K562 (cell line): ENCODE data around the gene PYGO2. TPM values are rescaled to one million over a fixed set of nuclear protein-coding genes. Genes with fewer than 3 reads are reported as not detected.

Source experiments
- DNMT1 ChIP-seq: fragments of 450-650 bp; IDR thresholded peaks from 2 replicates; pipeline ENCODE4 v1.6.1; 2016; ENCODE audit warnings: antibody characterized with exemption, mild to moderate bottlenecking
- KDM1A ChIP-seq, 2 experiments: fragments of 450-650 bp; IDR thresholded peaks; 2 replicates each; pipeline ENCODE4 v1.6.1; 2016; ENCODE audit warnings: mild to moderate bottlenecking in 2 of 2
- MAFK ChIP-seq: IDR thresholded peaks from 2 replicates; pipeline ENCODE4 v1.6.1; 2011; ENCODE audit warnings: low read length, improper control_type of control experiment
- NCOA4 ChIP-seq: fragments of 450-650 bp; IDR thresholded peaks from 2 replicates; pipeline ENCODE4 v1.6.1; 2018; ENCODE audit warnings: mild to moderate bottlenecking; ENCODE audit not compliant: partially characterized antibody
- PRPF4 ChIP-seq: fragments of 200-400 bp; formaldehyde crosslinking; IDR thresholded peaks from one replicate; pipeline ENCODE4 v1.6.1; 2017; ENCODE audit warnings: low read length, low read depth, mild to moderate bottlenecking; ENCODE audit not compliant: insufficient read depth, poor library complexity, severe bottlenecking
- RAD21 ChIP-seq, 2 experiments: fragments of 250-450 bp in 1 of 2; fragments of 450-650 bp in 1 of 2; sonication (Bioruptor Pico) in 1 of 2; formaldehyde crosslinking in 1 of 2; IDR thresholded peaks in 1 of 2; conservative IDR thresholded peaks in 1 of 2; 2 replicates each; pipeline versions ENCODE4 v1.4.0 to v1.8.0; 2020 to 2022; ENCODE audit warnings: mild to moderate bottlenecking in 2 of 2, moderate library complexity in 1 of 2
- SMAD1 ChIP-seq: fragments of 150-350 bp; IDR thresholded peaks from 2 replicates; pipeline ENCODE4 v1.6.1; 2014; ENCODE audit warnings: low read length, low read depth; ENCODE audit not compliant: partially characterized antibody
- SUPT5H ChIP-seq: fragments of 450-650 bp; IDR thresholded peaks from 2 replicates; pipeline ENCODE4 v1.6.1; 2016
- ZC3H4 ChIP-seq: sonication (generic); formaldehyde crosslinking; IDR thresholded peaks from 2 replicates; pipeline ENCODE4 v1.9.0; 2021; ENCODE audit warnings: missing genetic modification reagents, borderline replicate concordance
- ZEB2 ChIP-seq: fragments of 450-650 bp; IDR thresholded peaks from 2 replicates; pipeline ENCODE4 v1.6.1; 2016
- ZNF75A ChIP-seq: fragments of 450-650 bp; formaldehyde crosslinking; IDR thresholded peaks from 2 replicates; pipeline ENCODE4 v1.4.0; 2020; ENCODE audit warnings: mild to moderate bottlenecking
- ZNF76 ChIP-seq: fragments of 250-450 bp; sonication (Bioruptor Pico); IDR thresholded peaks from 2 replicates; pipeline ENCODE4 v1.4.0; 2020; ENCODE audit warnings: mild to moderate bottlenecking, moderate library complexity, borderline replicate concordance
- polyA plus RNA-seq, 8 experiments: library from polyadenylated mRNA; depleted of rRNA in 4 of 8; stranded (reverse) in 5 of 8; unstranded in 3 of 8; fragments of >200 nt; fragmentation: Nextera tagmentation in 2 of 8; fragmentation: Illumina TruSeq in 1 of 8; extraction: Ambion mirVana in 2 of 8; extraction: Trizol in 1 of 8; gene quantifications; 2 replicates each; pipeline versions ENCODE4 v1.2.1 to v1.2.3, GENCODE V29; 2011 to 2014; ENCODE audit warnings: inconsistent platforms in 1 of 8, missing spikeins in 1 of 8
- total RNA-seq, 7 experiments: library from RNA; depleted of rRNA in 6 of 7; stranded (reverse); fragments of >200 nt in 6 of 7; fragmentation: Illumina TruSeq in 2 of 7; extraction: Trizol in 2 of 7; gene quantifications; 2 replicates each; pipeline versions ENCODE4 v1.2.1 to v1.2.3, GENCODE V29; 2011 to 2021; ENCODE audit warnings: low replicate concordance in 1 of 7
- TF ChIP-seq, protein P1 (sequence below): sonication (generic); formaldehyde crosslinking; IDR thresholded peaks from 2 replicates; pipeline ENCODE4 v1.8.0; 2022; ENCODE audit warnings: missing genetic modification reagents, mild to moderate bottlenecking, borderline replicate concordance
- TF ChIP-seq, protein P2 (sequence below): fragments of 250-450 bp; sonication (Bioruptor Pico); IDR thresholded peaks from 2 replicates; pipeline ENCODE4 v1.5.0; 2021; ENCODE audit warnings: mild to moderate bottlenecking, borderline replicate concordance
- TF ChIP-seq, protein P3 (sequence below): fragments of 250-450 bp; sonication (Bioruptor Pico); IDR thresholded peaks from 2 replicates; pipeline ENCODE4 v1.5.0; 2020; ENCODE audit warnings: mild to moderate bottlenecking
- TF ChIP-seq, protein P4 (sequence below): fragments of 450-650 bp; IDR thresholded peaks from 2 replicates; pipeline ENCODE4 v1.6.1; 2017; ENCODE audit warnings: antibody characterized with exemption
- TF ChIP-seq, protein P5 (sequence below): fragments of 450-650 bp; formaldehyde crosslinking; IDR thresholded peaks from 2 replicates; pipeline ENCODE4 v1.4.0; 2022; ENCODE audit warnings: mild to moderate bottlenecking, moderate library complexity

The PYGO2 gene
- total and polyA plus RNA-seq, 9 of the 15 experiments (the other 6 are each of a cell fraction or from before 2014, with no cell fraction given): 8.3 to 36.2 (median 18.2) TPM

DNA sequence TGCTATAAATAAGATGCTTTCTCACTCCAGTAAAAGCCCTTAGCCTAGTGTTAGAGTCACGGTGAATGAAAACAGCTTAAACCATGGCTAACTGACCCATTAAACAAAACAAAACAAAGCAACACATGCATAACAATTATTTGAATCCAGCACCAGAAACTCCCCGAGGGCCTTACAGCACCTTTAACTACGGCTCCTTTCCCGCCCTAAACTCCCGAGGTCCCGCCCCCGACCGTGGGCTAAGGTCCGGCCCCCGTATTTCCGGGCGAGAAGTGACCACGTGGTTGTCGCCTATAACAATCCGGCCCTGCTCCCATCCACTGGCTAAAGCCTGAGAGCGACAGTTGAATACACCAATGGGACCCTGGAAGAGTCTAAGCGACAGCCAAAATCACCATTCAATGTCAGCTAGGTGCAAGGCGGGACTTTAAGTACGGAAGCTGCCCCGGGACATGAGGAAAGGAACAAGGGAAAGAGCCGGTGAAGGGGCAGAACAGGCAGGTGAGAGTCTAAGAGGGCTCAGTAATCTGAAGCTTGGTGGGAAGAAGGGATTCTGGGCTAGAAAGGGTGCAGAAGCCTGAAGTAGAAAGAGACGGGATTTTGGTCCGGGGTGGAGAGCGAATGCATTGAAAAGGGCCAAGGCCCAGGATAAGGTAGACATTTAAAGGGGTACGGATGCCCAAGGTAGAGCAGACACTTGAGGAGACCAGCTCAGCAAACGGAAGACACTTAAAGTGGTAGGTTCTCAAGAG is 21.5 kb upstream of the PYGO2 start, which contains the start of gene FLAD1 (continued):
- TF ChIP-seq PRPF4: no peak
- TF ChIP-seq NCOA4: no peak
- no peak for TF ChIP-seq ZEB2
- TF ChIP-seq DNMT1: no peak
- TF ChIP-seq ZNF75A (CRISPR knock-in tag): no peak
- TF ChIP-seq, protein P1, sequence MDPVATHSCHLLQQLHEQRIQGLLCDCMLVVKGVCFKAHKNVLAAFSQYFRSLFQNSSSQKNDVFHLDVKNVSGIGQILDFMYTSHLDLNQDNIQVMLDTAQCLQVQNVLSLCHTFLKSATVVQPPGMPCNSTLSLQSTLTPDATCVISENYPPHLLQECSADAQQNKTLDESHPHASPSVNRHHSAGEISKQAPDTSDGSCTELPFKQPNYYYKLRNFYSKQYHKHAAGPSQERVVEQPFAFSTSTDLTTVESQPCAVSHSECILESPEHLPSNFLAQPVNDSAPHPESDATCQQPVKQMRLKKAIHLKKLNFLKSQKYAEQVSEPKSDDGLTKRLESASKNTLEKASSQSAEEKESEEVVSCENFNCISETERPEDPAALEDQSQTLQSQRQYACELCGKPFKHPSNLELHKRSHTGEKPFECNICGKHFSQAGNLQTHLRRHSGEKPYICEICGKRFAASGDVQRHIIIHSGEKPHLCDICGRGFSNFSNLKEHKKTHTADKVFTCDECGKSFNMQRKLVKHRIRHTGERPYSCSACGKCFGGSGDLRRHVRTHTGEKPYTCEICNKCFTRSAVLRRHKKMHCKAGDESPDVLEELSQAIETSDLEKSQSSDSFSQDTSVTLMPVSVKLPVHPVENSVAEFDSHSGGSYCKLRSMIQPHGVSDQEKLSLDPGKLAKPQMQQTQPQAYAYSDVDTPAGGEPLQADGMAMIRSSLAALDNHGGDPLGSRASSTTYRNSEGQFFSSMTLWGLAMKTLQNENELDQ (CRISPR knock-in tag): no peak
- TF ChIP-seq ZC3H4 (CRISPR knock-in tag): no peak
- no peak for TF ChIP-seq ZNF76 (CRISPR knock-in tag)
- TF ChIP-seq, protein P2, sequence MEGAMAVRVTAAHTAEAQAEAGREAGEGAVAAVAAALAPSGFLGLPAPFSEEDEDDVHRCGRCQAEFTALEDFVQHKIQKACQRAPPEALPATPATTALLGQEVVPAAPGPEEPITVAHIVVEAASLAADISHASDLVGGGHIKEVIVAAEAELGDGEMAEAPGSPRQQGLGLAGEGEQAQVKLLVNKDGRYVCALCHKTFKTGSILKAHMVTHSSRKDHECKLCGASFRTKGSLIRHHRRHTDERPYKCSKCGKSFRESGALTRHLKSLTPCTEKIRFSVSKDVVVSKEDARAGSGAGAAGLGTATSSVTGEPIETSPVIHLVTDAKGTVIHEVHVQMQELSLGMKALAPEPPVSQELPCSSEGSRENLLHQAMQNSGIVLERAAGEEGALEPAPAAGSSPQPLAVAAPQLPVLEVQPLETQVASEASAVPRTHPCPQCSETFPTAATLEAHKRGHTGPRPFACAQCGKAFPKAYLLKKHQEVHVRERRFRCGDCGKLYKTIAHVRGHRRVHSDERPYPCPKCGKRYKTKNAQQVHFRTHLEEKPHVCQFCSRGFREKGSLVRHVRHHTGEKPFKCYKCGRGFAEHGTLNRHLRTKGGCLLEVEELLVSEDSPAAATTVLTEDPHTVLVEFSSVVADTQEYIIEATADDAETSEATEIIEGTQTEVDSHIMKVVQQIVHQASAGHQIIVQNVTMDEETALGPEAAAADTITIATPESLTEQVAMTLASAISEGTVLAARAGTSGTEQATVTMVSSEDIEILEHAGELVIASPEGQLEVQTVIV: 0 out of 2 replicates have a peak, but pooled peaks have one; percentile 37
- TF ChIP-seq MAFK: no peak
- no peak for TF ChIP-seq KDM1A (IDR thresholded peaks at IDR 0.05)
- no peak for TF ChIP-seq RAD21 (CRISPR knock-in tag; conservative IDR thresholded peaks at IDR 0.05 in 1 of 2, IDR thresholded peaks at IDR 0.05 in 1 of 2)
- TF ChIP-seq, protein P3, sequence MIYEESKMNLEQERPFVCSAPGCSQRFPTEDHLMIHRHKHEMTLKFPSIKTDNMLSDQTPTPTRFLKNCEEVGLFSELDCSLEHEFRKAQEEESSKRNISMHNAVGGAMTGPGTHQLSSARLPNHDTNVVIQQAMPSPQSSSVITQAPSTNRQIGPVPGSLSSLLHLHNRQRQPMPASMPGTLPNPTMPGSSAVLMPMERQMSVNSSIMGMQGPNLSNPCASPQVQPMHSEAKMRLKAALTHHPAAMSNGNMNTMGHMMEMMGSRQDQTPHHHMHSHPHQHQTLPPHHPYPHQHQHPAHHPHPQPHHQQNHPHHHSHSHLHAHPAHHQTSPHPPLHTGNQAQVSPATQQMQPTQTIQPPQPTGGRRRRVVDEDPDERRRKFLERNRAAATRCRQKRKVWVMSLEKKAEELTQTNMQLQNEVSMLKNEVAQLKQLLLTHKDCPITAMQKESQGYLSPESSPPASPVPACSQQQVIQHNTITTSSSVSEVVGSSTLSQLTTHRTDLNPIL: no peak
- TF ChIP-seq SMAD1: no peak
- TF ChIP-seq, protein P4, sequence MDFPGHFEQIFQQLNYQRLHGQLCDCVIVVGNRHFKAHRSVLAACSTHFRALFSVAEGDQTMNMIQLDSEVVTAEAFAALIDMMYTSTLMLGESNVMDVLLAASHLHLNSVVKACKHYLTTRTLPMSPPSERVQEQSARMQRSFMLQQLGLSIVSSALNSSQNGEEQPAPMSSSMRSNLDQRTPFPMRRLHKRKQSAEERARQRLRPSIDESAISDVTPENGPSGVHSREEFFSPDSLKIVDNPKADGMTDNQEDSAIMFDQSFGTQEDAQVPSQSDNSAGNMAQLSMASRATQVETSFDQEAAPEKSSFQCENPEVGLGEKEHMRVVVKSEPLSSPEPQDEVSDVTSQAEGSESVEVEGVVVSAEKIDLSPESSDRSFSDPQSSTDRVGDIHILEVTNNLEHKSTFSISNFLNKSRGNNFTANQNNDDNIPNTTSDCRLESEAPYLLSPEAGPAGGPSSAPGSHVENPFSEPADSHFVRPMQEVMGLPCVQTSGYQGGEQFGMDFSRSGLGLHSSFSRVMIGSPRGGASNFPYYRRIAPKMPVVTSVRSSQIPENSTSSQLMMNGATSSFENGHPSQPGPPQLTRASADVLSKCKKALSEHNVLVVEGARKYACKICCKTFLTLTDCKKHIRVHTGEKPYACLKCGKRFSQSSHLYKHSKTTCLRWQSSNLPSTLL: no peak
- TF ChIP-seq, protein P5, sequence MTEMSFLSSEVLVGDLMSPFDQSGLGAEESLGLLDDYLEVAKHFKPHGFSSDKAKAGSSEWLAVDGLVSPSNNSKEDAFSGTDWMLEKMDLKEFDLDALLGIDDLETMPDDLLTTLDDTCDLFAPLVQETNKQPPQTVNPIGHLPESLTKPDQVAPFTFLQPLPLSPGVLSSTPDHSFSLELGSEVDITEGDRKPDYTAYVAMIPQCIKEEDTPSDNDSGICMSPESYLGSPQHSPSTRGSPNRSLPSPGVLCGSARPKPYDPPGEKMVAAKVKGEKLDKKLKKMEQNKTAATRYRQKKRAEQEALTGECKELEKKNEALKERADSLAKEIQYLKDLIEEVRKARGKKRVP (CRISPR knock-in tag): no peak
- TF ChIP-seq SUPT5H: peak; percentile 91
